Smooth muscle cell of bladder (primary cell): ENCODE measurements around the gene TRIM21. TPM values are rescaled to one million over a fixed set of nuclear protein-coding genes. Genes with fewer than 3 reads are reported as not detected.

Experiments used
- total RNA-seq: library from RNA; depleted of rRNA; stranded (reverse); fragments of >200 nt; gene quantifications from 2 replicates; pipeline ENCODE4 v1.2.3, GENCODE V29; 2014

The TRIM21 gene
- total RNA-seq = 14.1 and 17.5 TPM in 2 replicates

DNA sequence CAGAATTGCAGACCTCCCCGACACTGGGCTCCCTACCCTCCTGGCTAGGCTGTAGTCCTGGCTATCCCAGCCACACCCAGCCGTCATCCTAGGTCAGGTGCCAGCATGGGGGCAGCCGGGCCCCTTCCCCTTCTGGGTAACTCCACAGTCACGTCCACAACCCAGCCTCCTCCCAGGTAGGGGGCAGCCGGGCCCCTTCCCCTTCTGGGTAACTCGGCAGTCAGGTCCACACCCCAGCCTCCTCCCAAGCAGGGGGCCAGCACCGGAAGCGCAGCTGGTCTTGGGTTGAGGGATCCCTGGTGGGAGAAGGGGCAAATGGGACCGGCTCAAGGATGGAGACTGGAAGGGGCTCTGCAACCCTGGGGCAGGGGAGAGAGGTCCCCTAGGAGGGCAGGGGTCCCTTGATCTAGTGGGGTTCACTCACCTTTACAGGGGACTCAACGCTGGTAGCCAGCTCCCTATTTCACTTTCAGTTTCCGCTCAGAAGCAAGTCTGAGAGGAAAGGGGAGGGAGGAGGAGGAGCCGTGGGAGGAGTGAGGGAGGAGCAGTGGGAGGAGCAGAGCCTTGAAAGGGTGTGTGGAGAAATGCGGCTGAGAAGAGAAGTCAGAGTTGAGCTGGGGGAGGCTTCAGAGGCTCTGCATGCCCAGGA, at the start of gene TRIM21:
TSS of gene TRIM21 (minus strand) at position 494 of the 649 bp plus-strand sequence. CDS start 3,293 bp downstream, outside the sequence.

DNA sequence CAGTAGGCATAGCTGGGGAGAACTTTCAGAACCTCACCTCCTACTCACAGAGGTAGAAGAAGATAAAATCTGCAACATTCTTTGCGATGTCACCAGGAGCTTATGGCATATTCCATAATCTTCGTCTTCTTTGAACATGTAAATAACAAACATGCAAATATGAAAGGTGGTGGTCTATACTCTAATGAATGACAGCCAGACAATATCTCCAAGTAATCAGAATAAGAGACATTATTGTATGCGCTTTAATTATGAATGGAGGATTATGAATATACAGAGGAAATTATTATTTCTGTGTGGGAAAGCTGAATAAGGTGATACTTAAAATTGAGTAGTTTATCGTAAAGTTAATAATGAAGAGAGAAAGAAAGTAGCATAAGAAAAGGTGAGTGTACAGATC, 25.2 kb downstream of the TRIM21 start, which contains the start of gene OR52B4:
TSS of gene OR52B4 (minus strand) at position 101 of the 400 bp plus-strand sequence. CDS start at position 10, 91 bp downstream.

Other genes starting within 250 kb of the TRIM21 start
- gene OR52B4, start 25.3 kb downstream of the TRIM21 start, total RNA-seq = not detected in 2 replicates
- not detected in 2 replicates for gene OR52K2, start 55.6 kb upstream of the TRIM21 start, total RNA-seq
- under 0.01 TPM in 1 of 2 replicates, not detected in the other for gene OR52K1, start 88.9 kb upstream of the TRIM21 start, total RNA-seq
- gene OR52M1, start 151.5 kb upstream of the TRIM21 start, total RNA-seq = not detected in 2 replicates
- not detected in 2 replicates for gene OR52I2, start 188.0 kb upstream of the TRIM21 start, total RNA-seq
- gene OR52I1, start 200.3 kb upstream of the TRIM21 start, total RNA-seq = not detected in 2 replicates
- gene TRIM68, start 214.5 kb upstream of the TRIM21 start, total RNA-seq = 6.0 and 7.5 TPM in 2 replicates
- gene OR51D1, start 243.8 kb upstream of the TRIM21 start, total RNA-seq = not detected in 2 replicates